Measurements from ENCODE around the gene LRP4.

The LRP4 gene

GRCh38 chr11:46886211-46886610 lies 32.1 kb downstream of the LRP4 start:
- no peaks in the 10 kb centered on the region for H3K27me3 ChIP-seq (ENCODE audit: control insufficient read depth, insufficient read depth, low read length)
- H3K4me3 ChIP-seq (ENCODE audit: low read length), result no peak overlapping the region
- H3K36me3 ChIP-seq (ENCODE audit: control insufficient read depth, insufficient read depth, low read length), result no peaks in the 10 kb centered on the region
- no peak overlapping the region for H3K9ac ChIP-seq (ENCODE audit: low read length)
- no peak overlapping the region for H3K27ac ChIP-seq (ENCODE audit: low read depth, low read length)
- no peaks in the 10 kb centered on the region for H3K4me1 ChIP-seq (ENCODE audit: control insufficient read depth, insufficient read depth, low read length)

- peaks cover 4% of the 10 kb centered on the region for H3K36me3 ChIP-seq (ENCODE audit: control insufficient read depth, insufficient read depth, low read length)
These were observed 39.2 kb downstream of the LRP4 start for GRCh38 chr11:46879056-46879585.

GRCh38 chr11:46877580-46877979 lies 40.8 kb downstream of the LRP4 start:
- Histone ChIP-seq H3K36me3 (ENCODE audit: control insufficient read depth, insufficient read depth, low read length) (peaks cover 8% of the 10 kb centered on the region), H3K27ac (ENCODE audit: low read depth, low read length) (no peak overlapping the region), H3K4me1 (ENCODE audit: control insufficient read depth, insufficient read depth, low read length) (no peaks in the 10 kb centered on the region), H3K4me3 (ENCODE audit: low read length) (no peak overlapping the region), H3K9ac (ENCODE audit: low read length) (no peak overlapping the region), H3K27me3 (ENCODE audit: control insufficient read depth, insufficient read depth, low read length) (no peaks in the 10 kb centered on the region)

More at GRCh38 chr11:46879056-46879585, 39.2 kb downstream of the LRP4 start:
- Histone ChIP-seq H3K9ac (ENCODE audit: low read length) (no peak overlapping the region), H3K27me3 (ENCODE audit: control insufficient read depth, insufficient read depth, low read length) (no peaks in the 10 kb centered on the region), H3K4me3 (ENCODE audit: low read length) (no peak overlapping the region), H3K4me1 (ENCODE audit: control insufficient read depth, insufficient read depth, low read length) (no peaks in the 10 kb centered on the region), H3K27ac (ENCODE audit: low read depth, low read length) (no peak overlapping the region)

- H3K4me3 ChIP-seq (ENCODE audit: low read length), result no peak overlapping the region
- H3K27ac ChIP-seq (ENCODE audit: low read depth, low read length), result no peak overlapping the region
- no peaks in the 10 kb centered on the region for H3K27me3 ChIP-seq (ENCODE audit: control insufficient read depth, insufficient read depth, low read length)
- no peak overlapping the region for H3K9ac ChIP-seq (ENCODE audit: low read length)
- H3K36me3 ChIP-seq (ENCODE audit: control insufficient read depth, insufficient read depth, low read length), result peaks cover 10% of the 10 kb centered on the region
- no peaks in the 10 kb centered on the region for H3K4me1 ChIP-seq (ENCODE audit: control insufficient read depth, insufficient read depth, low read length)
These were observed 41.9 kb downstream of the LRP4 start for GRCh38 chr11:46876471-46876870.

GRCh38 chr11:46874586-46874985 lies 43.8 kb downstream of the LRP4 start:
- Histone ChIP-seq H3K4me1 (ENCODE audit: control insufficient read depth, insufficient read depth, low read length) (no peaks in the 10 kb centered on the region), H3K27me3 (ENCODE audit: control insufficient read depth, insufficient read depth, low read length) (no peaks in the 10 kb centered on the region), H3K36me3 (ENCODE audit: control insufficient read depth, insufficient read depth, low read length) (peaks cover 11% of the 10 kb centered on the region), H3K9ac (ENCODE audit: low read length) (no peak overlapping the region), H3K27ac (ENCODE audit: low read depth, low read length) (no peak overlapping the region), H3K4me3 (ENCODE audit: low read length) (no peak overlapping the region)

GRCh38 chr11:46868912-46869311 lies 49.4 kb downstream of the LRP4 start:
- H3K36me3 ChIP-seq (ENCODE audit: control insufficient read depth, insufficient read depth, low read length), result peaks cover 7% of the 10 kb centered on the region

GRCh38 chr11:46865340-46865739 lies 53.0 kb downstream of the LRP4 start:
- no peaks in the 10 kb centered on the region for H3K4me1 ChIP-seq (ENCODE audit: control insufficient read depth, insufficient read depth, low read length)
- H3K4me3 ChIP-seq (ENCODE audit: low read length), result no peak overlapping the region
- H3K27me3 ChIP-seq (ENCODE audit: control insufficient read depth, insufficient read depth, low read length), result no peaks in the 10 kb centered on the region
- H3K36me3 ChIP-seq (ENCODE audit: control insufficient read depth, insufficient read depth, low read length), result peaks cover 3% of the 10 kb centered on the region
- no peak overlapping the region for H3K27ac ChIP-seq (ENCODE audit: low read depth, low read length)
- H3K9ac ChIP-seq (ENCODE audit: low read length), result no peak overlapping the region

More at GRCh38 chr11:46868912-46869311, 49.4 kb downstream of the LRP4 start:
- Histone ChIP-seq H3K4me1 (ENCODE audit: control insufficient read depth, insufficient read depth, low read length) (no peaks in the 10 kb centered on the region), H3K27ac (ENCODE audit: low read depth, low read length) (no peak overlapping the region), H3K27me3 (ENCODE audit: control insufficient read depth, insufficient read depth, low read length) (no peaks in the 10 kb centered on the region), H3K4me3 (ENCODE audit: low read length) (no peak overlapping the region), H3K9ac (ENCODE audit: low read length) (no peak overlapping the region)

GRCh38 chr11:46860218-46860617 lies 58.1 kb downstream of the LRP4 start:
- no peaks in the 10 kb centered on the region for H3K4me1 ChIP-seq (ENCODE audit: control insufficient read depth, insufficient read depth, low read length)
- peaks cover 5% of the 10 kb centered on the region for H3K36me3 ChIP-seq (ENCODE audit: control insufficient read depth, insufficient read depth, low read length)
- peak overlapping the region; percentile 48 for H3K27ac ChIP-seq (ENCODE audit: low read depth, low read length)
- H3K4me3 ChIP-seq (ENCODE audit: low read length), result no peak overlapping the region
- H3K9ac ChIP-seq (ENCODE audit: low read length), result no peak overlapping the region
- H3K27me3 ChIP-seq (ENCODE audit: control insufficient read depth, insufficient read depth, low read length), result no peaks in the 10 kb centered on the region

GRCh38 chr11:46858920-46859546 lies 59.3 kb downstream of the LRP4 start:
- H3K27ac ChIP-seq (ENCODE audit: low read depth, low read length), result no peak overlapping the region
- no peak overlapping the region for H3K4me3 ChIP-seq (ENCODE audit: low read length)
- peaks cover 5% of the 10 kb centered on the region for H3K36me3 ChIP-seq (ENCODE audit: control insufficient read depth, insufficient read depth, low read length)
- no peak overlapping the region for H3K9ac ChIP-seq (ENCODE audit: low read length)
- no peaks in the 10 kb centered on the region for H3K4me1 ChIP-seq (ENCODE audit: control insufficient read depth, insufficient read depth, low read length)
- H3K27me3 ChIP-seq (ENCODE audit: control insufficient read depth, insufficient read depth, low read length), result no peaks in the 10 kb centered on the region

- Histone ChIP-seq H3K36me3 (ENCODE audit: control insufficient read depth, insufficient read depth, low read length) (peaks cover 2% of the 10 kb centered on the region), H3K9ac (ENCODE audit: low read length) (no peak overlapping the region), H3K27me3 (ENCODE audit: control insufficient read depth, insufficient read depth, low read length) (no peaks in the 10 kb centered on the region), H3K27ac (ENCODE audit: low read depth, low read length) (no peak overlapping the region), H3K4me1 (ENCODE audit: control insufficient read depth, insufficient read depth, low read length) (no peaks in the 10 kb centered on the region), H3K4me3 (ENCODE audit: low read length) (no peak overlapping the region)
These were observed 60.7 kb downstream of the LRP4 start for GRCh38 chr11:46857666-46858065.

GRCh38 chr11:46856605-46857343 lies 61.6 kb downstream of the LRP4 start:
- no peaks in the 10 kb centered on the region for H3K4me1 ChIP-seq (ENCODE audit: control insufficient read depth, insufficient read depth, low read length)
- peaks cover 2% of the 10 kb centered on the region for H3K36me3 ChIP-seq (ENCODE audit: control insufficient read depth, insufficient read depth, low read length)
- H3K9ac ChIP-seq (ENCODE audit: low read length), result no peak overlapping the region
- no peak overlapping the region for H3K27ac ChIP-seq (ENCODE audit: low read depth, low read length)
- no peaks in the 10 kb centered on the region for H3K27me3 ChIP-seq (ENCODE audit: control insufficient read depth, insufficient read depth, low read length)
- H3K4me3 ChIP-seq (ENCODE audit: low read length), result no peak overlapping the region

GRCh38 chr11:46855863-46856262 lies 62.5 kb downstream of the LRP4 start:
- Histone ChIP-seq H3K9ac (ENCODE audit: low read length) (no peak overlapping the region), H3K27ac (ENCODE audit: low read depth, low read length) (no peak overlapping the region), H3K27me3 (ENCODE audit: control insufficient read depth, insufficient read depth, low read length) (no peaks in the 10 kb centered on the region), H3K36me3 (ENCODE audit: control insufficient read depth, insufficient read depth, low read length) (peaks cover 2% of the 10 kb centered on the region), H3K4me3 (ENCODE audit: low read length) (no peak overlapping the region), H3K4me1 (ENCODE audit: control insufficient read depth, insufficient read depth, low read length) (no peaks in the 10 kb centered on the region)

Measured in rectal smooth muscle tissue (tissue), 1 donor.